NCI-H1436 (cell line): ENCODE results near the gene GARIN1A.

Source experiments
- DNase-seq: peaks from one replicate; lab custom pipeline; 2025; lab: John Stamatoyannopoulos, UW

GARIN1A gene

GRCh38 chr7:128714701-128715495, 42.8 kb downstream of the GARIN1A start:
- DNase-seq = no peak

GRCh38 chr7:128718967-128719642, 47.0 kb downstream of the GARIN1A start:
- DNase-seq = no peak

- no peak for DNase-seq
Measured at GRCh38 chr7:128721376-128721775, 49.3 kb downstream of the GARIN1A start.
